Suprapubic skin (tissue), 4 donors: ENCODE data around the gene PCSK4. TPM values are rescaled to one million over a fixed set of nuclear protein-coding genes. Genes with fewer than 3 reads are reported as not detected.

Experiments used
- DNase-seq, 2 donors: peaks; one replicate each; pipeline ENCODE4 v3.0.0-alpha.2; 2019; ENCODE audit warnings: low spot score in 2 of 2
- H3K27ac ChIP-seq: fragments of 200-600 bp; sonication (generic); one replicate; pipeline ENCODE4 v1.5.1; 2019
- H3K27me3 ChIP-seq: fragments of 200-600 bp; sonication (generic); one replicate; pipeline ENCODE4 v1.5.1; 2019
- H3K36me3 ChIP-seq: fragments of 200-600 bp; sonication (generic); one replicate; pipeline ENCODE4 v1.5.1; 2019
- H3K4me1 ChIP-seq: fragments of 200-600 bp; sonication (generic); one replicate; pipeline ENCODE4 v1.5.1; 2019
- H3K4me3 ChIP-seq: fragments of 200-600 bp; sonication (generic); one replicate; pipeline ENCODE4 v1.5.1; 2019; ENCODE audit warnings: mild to moderate bottlenecking
- H3K9me3 ChIP-seq: fragments of 200-600 bp; sonication (generic); one replicate; pipeline ENCODE4 v1.5.1; 2019
- CTCF ChIP-seq, 2 donors: fragments of 200-600 bp in 1 of 2; fragments of 450-650 bp in 1 of 2; sonication (generic) in 1 of 2; IDR thresholded peaks; one replicate each; pipeline ENCODE4 v1.5.1; 2016 to 2019; ENCODE audit warnings: antibody characterized with exemption in 2 of 2, mild to moderate bottlenecking in 1 of 2, moderate library complexity in 1 of 2
- EP300 ChIP-seq: sonication (generic); formaldehyde crosslinking; IDR thresholded peaks from one replicate; pipeline ENCODE4 v1.6.1; 2017; ENCODE audit warnings: antibody characterized with exemption
- POLR2A ChIP-seq, 2 donors: fragments of 450-650 bp; IDR thresholded peaks; one replicate each; pipeline ENCODE4 v1.6.1; 2017; ENCODE audit warnings: antibody characterized with exemption in 2 of 2, mild to moderate bottlenecking in 2 of 2, moderate library complexity in 2 of 2
- POLR2AphosphoS5 ChIP-seq, 3 donors: sonication (generic); formaldehyde crosslinking; IDR thresholded peaks; one replicate each; pipeline ENCODE4 v1.6.1; 2017; ENCODE audit warnings: antibody characterized with exemption in 3 of 3
- WGBS: methylation state at CpG from one replicate; pipeline ENCODE4 v1.1.5; 2018; 5-methylcytosine and 5-hydroxymethylcytosine counted together
- total RNA-seq, 4 donors: library from RNA; depleted of rRNA; stranded (reverse); fragments of >200 nt; gene quantifications; one replicate each; pipeline ENCODE4 v1.1.0, GENCODE V29; 2016

The PCSK4 gene
- total RNA-seq, 4 donors from 2014 or later, result 1.4 to 6.6 (median 3.8) TPM

GRCh38 chr19:1526979-1527649 lies 37.0 kb upstream of the PCSK4 start:
- WGBS, result 67% methylated on average over 18 of the region's 18 CpGs
- H3K27me3 ChIP-seq, result peaks cover 89% of the 10 kb centered on the region
- DNase-seq, result no peak
- no peak for TF ChIP-seq POLR2A (IDR thresholded peaks at IDR 0.05)
- H3K4me3 ChIP-seq, result no peak overlapping the region
- H3K4me1 ChIP-seq, result peaks cover 11% of the 10 kb centered on the region
- H3K9me3 ChIP-seq, result no peaks in the 10 kb centered on the region
- no peaks in the 10 kb centered on the region for H3K36me3 ChIP-seq
- H3K27ac ChIP-seq, result no peak overlapping the region

- Histone ChIP-seq H3K27me3 (peaks cover 87% of the 10 kb centered on the region), H3K4me3 (no peak overlapping the region), H3K9me3 (no peaks in the 10 kb centered on the region), H3K27ac (no peak overlapping the region), H3K4me1 (peaks cover 13% of the 10 kb centered on the region), H3K36me3 (no peaks in the 10 kb centered on the region)
- TF ChIP-seq POLR2AphosphoS5 (IDR thresholded peaks at IDR 0.05), result no peak
- TF ChIP-seq POLR2A (IDR thresholded peaks at IDR 0.05), result no peak
- no peak for TF ChIP-seq CTCF (IDR thresholded peaks at IDR 0.05)
- no peak for TF ChIP-seq EP300
- WGBS, result 79% methylated on average over 20 of the region's 33 CpGs
- DNase-seq, result no peak
These were observed 36.1 kb upstream of the PCSK4 start for GRCh38 chr19:1526066-1526778.

- Histone ChIP-seq H3K9me3 (no peaks in the 10 kb centered on the region), H3K36me3 (no peaks in the 10 kb centered on the region), H3K27me3 (peaks cover 83% of the 10 kb centered on the region), H3K4me1 (peaks cover 13% of the 10 kb centered on the region), H3K4me3 (no peak overlapping the region), H3K27ac (no peak overlapping the region)
- TF ChIP-seq POLR2AphosphoS5 (IDR thresholded peaks at IDR 0.05) (no peak), CTCF (IDR thresholded peaks at IDR 0.05) (no peak), EP300 (no peak), POLR2A (IDR thresholded peaks at IDR 0.05) (no peak)
- WGBS, result 70% methylated on average over 9 of the region's 31 CpGs
- no peak for DNase-seq
These were observed 35.2 kb upstream of the PCSK4 start for GRCh38 chr19:1525343-1525742.

GRCh38 chr19:1524972-1525325 lies 34.8 kb upstream of the PCSK4 start:
- 64% methylated on average over 6 of the region's 17 CpGs for WGBS
- TF ChIP-seq POLR2AphosphoS5 (IDR thresholded peaks at IDR 0.05) (no peak), EP300 (no peak), CTCF (IDR thresholded peaks at IDR 0.05) (no peak), POLR2A (IDR thresholded peaks at IDR 0.05) (no peak)
- H3K36me3 ChIP-seq, result no peaks in the 10 kb centered on the region
- DNase-seq, result no peak
- no peak overlapping the region for H3K27ac ChIP-seq
- H3K9me3 ChIP-seq, result no peaks in the 10 kb centered on the region
- H3K4me1 ChIP-seq, result peaks cover 13% of the 10 kb centered on the region
- H3K4me3 ChIP-seq, result no peak overlapping the region
- H3K27me3 ChIP-seq, result peaks cover 81% of the 10 kb centered on the region

- Histone ChIP-seq H3K27ac (no peak overlapping the region), H3K4me1 (peaks cover 13% of the 10 kb centered on the region), H3K9me3 (no peaks in the 10 kb centered on the region), H3K36me3 (no peaks in the 10 kb centered on the region), H3K27me3 (peaks cover 76% of the 10 kb centered on the region), H3K4me3 (peak overlapping the region; percentile 46)
- no peak for DNase-seq
- WGBS, result 9% methylated on average over 19 of the region's 49 CpGs
- TF ChIP-seq CTCF (IDR thresholded peaks at IDR 0.05), result no peak
- no peak for TF ChIP-seq POLR2A (IDR thresholded peaks at IDR 0.05)
- no peak for TF ChIP-seq EP300
- no peak for TF ChIP-seq POLR2AphosphoS5 (IDR thresholded peaks at IDR 0.05)
These were observed 34.3 kb upstream of the PCSK4 start for GRCh38 chr19:1524287-1524971.
